Ecto neural progenitor cell (in vitro differentiated cells): ENCODE results near the gene BSCL2.
"Not testable (repeated sequence)": the region's sequence is repeated elsewhere in the genome, so short reads cannot be mapped to it uniquely, and the experiment has no call there.

Experiments used
- DNase-seq: peaks from one replicate; pipeline ENCODE4 v3.0.0-alpha.2; 2018; ENCODE audit warnings: low spot score

BSCL2 gene

DNA sequence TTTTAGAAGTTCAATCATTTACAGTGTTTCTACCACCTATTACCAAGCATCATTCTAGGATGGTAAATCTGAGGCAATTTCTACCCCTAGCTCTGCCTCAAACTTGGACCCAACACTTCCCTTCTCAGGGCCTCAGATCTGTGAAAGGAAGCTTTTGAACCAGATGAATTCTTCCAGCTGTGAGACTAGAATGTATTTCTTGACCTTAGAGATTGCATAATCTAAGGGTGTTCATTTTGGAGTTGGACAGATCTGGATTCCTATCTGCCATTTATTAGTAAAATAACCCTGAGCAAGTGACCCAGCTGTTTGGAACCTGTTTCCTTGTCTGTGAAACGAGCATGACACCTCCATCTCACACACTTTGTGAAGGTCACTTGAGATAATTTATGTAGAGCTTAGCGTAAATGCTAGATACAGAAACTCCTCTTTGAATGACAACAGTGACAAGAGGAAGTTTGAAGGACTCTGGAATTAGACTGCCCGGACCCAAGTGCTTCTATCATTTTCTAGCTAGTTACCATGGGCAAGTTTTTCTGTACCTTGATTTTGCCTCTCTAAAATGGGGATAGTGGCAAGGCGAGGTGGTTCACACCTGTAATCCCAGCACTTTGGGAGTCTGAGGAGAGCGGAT lies 50.3 kb downstream of the BSCL2 start:
- no peak for DNase-seq

DNA sequence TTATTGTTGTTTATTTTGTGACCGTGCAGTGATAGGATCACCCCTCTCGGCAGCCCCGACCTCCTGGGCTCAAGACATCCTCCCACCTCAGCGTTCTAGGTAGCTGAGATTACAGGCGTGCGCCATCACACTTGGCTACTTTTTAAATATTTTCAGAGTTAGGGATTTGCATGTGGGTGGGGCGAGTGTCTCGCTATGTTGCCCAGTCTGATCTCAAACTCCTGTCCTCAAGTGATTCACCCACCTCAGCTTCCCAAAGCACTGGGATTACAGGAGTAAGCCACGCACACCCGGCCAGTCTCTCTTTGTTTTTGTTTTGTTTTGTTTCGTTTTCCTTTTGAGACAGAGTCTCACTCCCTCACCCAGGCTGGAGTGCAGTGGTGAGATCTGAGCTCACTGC lies 52.9 kb downstream of the BSCL2 start:
- DNase-seq: no peak

DNA sequence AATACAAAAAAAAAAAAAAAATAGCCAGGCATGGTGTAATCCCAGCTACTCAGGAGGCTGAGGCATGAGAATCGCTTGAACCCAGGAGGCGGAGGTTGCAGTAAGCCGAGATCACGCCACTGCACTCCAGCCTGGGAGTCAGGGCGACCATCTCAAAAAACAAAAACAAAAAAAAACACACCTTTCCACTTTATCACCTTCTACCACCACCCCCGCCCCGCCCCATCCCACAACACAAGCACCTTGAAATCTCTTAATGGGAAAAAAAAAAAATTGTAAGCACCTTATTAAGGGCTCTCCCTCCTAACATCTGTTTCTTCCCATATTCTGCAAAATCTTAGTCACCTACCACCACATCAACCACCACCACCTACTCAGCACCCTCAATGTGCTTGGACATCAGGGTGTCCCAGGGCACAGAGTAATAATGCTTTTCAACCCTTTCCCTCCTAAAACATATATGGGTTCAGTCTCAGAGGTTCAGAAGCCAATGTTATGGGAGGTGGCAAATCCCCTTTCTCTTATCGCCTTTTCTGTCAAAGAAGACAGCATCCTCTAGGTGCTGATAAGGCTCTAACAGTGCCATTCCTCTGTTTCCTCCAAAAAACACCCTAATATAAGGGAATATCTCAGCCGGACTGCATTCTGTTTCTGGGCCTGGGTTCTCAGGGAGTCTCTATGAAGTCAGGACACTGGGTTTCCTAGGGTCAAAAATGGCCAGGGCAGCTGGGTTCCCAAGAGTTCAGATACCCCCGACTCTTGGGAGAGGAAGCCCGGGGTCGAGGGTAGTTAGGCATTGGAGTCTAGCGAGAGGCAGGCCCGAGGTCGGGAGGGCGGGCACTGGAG lies 54.8 kb downstream of the BSCL2 start:
- DNase-seq: no peak

DNA sequence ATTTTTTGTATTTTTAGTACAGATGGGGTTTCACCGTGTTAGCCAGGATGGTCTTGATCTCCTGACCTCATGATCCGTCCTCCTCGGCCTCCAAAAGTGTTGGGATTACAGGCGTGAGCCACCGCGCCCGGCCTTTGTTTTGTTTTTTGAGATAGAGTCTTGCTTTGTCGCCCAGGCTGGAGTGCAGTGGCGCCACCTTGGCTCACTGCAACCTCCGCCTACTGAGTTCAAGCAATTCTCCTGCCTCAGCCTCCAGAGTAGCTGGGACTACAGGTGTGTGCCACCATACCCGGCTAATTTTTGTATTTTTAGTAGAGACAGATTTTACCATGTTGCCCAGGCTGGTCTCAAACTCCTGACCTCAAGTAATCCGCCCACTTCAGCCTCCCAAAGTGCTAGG lies 56.9 kb downstream of the BSCL2 start:
- not testable (repeated sequence) for DNase-seq

DNA sequence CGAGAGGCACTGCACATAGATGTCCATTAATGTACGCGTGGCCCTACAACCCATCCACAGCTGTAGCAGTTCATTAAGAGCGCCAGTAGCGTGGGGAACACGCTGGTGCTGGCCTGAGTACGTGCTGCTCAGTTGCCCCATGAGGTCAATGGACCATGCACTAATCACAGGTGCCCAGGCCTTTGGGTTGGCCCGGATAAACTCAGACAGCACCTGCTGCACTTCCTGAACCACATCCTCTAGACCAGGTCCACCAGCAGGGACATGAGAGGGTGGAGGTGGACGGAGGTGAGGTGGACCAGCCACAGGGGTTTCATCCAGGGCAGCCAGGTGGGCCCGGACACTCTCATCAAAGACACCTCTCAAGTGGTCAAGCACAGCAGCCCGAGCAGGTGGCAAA lies 57.7 kb downstream of the BSCL2 start:
- DNase-seq: no peak

DNA sequence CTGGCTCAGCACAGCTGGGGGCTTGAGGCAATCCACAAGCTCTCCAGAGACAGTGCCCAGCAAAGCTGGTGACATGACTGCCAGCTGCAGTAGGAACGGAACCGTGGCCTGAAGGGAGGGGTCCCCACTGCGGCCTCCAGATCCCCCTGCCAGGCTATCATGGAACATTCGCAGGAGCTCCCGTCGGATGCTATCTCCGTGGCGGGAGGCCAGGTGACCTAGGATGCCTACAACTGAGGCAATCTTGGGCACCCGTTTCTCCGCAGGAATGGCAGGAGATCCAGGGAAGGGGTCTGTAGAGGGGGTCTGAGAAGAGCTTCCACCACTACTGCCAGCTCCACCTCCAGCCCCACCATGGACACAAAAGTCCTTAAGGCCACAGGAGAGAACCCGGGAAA lies 58.3 kb downstream of the BSCL2 start:
- DNase-seq: no peak

DNA sequence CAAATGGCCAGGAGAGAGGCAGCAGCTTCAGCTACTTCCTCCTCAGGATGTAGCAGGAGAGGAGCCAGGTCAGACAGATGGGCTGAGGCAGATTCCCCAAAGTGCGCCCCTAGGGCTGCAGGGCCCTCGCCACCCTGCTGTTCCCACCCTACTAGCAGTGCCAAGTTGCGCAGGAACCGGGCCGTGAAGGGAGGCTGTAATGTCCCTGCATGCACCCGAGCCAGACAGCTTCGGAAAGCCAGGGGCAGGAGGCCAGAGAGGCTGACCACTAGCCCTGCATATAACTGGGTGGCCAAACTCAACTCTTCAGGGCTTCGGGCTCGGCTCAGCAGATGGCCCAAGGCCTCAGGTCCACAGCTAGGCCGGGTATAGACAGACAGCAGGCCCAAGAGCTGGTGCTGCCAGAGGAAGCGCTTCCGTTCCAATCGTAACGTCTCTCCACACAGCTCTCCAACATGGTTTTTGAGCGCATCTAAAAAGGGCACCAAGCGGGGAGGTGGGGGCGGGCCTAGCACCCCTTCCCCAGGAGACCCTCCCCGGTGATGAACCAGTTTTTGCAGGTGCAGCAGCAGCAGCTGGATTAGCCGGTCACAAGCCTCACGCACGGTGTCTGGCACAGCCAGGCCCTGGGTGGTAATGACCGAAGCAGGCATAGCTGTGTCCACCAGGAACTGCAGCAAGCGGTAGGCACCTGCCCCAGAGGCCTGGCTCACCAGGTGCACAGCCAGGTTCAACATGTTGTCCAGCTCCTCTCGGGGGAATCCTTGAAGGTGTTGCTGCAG lies 58.8 kb downstream of the BSCL2 start:
- DNase-seq: no peak

DNA sequence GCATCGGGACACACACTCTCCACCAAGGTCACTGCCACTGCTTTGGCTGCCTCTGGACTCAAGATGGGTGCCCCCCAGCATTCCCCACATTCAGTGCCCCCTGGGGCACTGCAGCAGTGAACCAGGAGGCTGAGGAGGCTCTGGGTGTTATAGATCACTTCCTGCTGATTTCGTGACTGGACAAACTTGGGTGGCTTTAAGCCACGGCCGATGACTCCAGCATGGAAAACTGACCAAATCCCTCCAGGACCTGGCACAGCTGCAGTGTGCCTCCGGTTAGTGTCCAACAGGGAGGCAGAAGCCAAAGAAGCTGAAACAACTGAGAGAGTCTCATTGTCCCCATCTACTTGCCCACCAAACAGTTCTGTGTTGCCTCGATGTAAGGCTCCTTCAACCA lies 59.6 kb downstream of the BSCL2 start:
- DNase-seq: no peak

DNA sequence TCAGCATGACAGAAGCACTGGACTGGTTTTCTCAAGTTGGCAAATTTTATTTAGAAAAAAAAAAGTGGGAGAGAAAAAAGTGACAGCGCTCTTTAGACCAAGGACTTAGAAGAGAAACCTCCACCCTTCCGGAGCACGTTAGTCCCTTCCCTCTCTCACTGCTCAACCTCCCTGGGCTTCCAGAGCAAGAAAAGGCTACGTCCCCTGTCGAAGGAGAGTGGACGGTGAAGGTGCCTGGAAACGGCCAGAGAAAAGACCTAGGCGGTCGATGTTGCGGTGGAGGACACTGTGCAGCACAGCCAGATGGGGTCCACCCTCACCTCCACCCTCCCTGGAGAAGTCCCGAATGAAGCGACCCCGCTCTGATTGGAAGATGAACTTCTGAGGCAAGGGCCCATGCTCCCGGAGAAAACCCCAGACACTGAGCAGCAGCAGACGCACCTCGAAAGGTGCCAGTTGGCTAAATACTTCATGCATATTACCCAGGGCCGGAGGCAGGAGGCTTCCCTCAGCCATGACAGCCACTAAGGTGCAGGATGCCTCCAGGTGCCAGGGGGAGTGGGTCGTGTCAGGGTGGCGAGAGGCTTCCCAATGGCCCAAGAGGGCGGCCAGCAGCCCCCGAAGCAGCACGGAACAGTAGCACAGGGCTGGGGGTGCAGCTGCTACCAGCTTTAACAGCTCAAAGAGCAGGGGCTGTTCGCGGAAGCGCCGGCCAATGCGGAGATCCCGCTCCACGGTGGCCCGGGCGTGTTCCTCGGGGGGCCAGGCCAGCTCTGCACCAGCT lies 60.2 kb downstream of the BSCL2 start:
- peak; percentile 55 for DNase-seq

DNA sequence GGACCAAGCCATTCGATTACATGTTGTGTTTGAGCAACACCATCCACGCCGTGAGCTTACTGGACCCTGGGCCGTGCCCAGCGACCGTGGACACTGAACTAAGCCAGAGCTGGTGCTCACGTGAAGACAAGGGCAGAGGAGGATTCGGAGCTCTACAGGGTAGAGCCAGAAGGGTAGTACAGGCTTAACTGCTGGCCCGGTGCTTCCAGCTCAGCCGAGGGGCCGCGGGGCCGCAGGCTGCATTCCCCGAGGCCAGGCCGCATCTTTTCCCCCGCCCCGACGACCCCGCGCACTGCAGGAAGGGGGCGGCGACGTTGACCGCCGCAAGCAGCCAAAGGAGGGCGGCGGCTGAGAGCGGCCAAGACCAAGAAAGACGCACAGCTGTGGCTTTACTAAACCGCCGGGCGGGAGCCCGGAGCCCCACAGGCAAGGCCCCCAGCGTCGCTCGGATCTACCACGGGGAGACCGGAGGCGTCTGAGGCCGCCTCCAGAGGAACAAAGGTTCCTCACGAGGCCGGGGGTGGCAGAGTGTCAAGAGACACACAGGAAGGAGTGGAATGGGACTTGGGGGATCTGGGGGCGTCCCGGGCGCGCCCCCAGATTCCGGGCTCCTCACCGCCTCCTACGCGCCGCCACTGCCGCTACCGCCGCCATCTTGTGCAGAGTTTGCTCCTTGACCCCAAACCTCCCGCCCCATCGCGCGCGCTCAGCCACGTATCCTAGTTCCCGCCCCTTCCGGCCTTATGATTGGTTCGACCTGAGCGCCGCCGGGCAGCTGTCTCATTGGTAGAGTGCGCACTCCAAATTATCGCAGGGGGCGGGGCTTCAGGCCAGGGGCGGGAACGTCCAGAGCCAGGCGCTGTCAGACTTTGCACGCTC lies 61.0 kb downstream of the BSCL2 start, which contains the start of gene GANAB:
Gene GANAB (minus strand): TSS at position 668 of the 879 bp plus-strand sequence. CDS start 14 bp downstream, at position 654.
- DNase-seq: peak; percentile 99

DNA sequence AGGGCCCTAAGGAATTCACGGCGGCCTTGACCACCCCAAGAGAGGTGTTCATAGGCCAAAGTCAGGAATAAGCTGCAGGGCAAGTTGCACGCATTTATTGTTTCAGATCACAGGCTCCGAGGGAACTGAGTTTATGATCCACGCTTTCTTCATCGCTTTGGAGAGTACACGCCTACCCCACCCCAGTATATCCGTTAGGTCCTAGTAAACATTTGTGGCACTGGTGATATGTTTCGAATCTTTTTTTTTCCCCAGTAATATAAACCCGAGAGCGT lies 61.6 kb downstream of the BSCL2 start:
- DNase-seq: no peak

DNA sequence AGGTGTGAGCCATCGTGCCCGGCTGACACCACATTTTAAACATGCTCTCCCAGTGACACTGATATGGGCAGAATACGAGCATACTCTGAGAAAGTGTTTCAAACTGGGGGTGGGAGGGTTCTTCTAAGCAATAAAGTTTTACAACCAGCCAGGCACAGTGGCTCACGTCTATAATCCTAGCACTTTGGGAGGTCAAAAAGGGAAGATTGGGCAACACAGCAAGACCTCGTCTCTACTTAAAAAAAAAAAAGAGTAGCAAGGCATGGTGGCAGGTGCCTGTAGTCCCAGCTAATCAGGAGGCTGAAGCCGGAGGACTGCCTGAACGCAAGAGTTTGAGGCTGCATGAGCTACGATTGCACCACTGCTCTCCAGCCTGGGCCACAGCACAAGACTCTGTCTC lies 63.0 kb downstream of the BSCL2 start:
- DNase-seq: no peak
